Iris pigment epithelial cell (primary cell): ENCODE data around the gene COX5B.

Source experiments
- DNase-seq: peaks from one replicate; pipeline ENCODE4 v3.0.0-alpha.2; 2011; ENCODE audit warnings: low read depth

The COX5B gene

GRCh38 chr2:97654309-97654708 is 8.4 kb downstream of the COX5B start:
- DNase-seq: no peak

DNA sequence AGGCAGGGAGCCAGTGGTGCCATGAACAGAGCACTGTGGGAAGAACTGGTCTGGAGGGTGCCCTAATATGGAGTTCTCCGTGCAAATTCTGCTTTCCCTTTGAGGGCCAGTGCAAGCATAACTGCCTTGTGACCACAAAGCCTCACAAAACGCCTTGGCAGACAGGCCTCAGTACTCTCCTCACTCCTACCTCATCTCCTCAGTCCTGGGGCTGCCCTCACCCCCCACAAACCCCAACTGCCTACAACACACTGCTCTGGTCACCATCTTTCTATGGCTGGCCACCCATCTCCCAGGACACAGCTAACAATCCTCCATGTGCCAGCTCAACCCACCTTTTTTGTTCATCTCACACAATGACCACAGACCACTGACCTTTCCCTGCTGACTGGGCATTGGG is 8.9 kb downstream of the COX5B start:
- DNase-seq: no peak

DNA sequence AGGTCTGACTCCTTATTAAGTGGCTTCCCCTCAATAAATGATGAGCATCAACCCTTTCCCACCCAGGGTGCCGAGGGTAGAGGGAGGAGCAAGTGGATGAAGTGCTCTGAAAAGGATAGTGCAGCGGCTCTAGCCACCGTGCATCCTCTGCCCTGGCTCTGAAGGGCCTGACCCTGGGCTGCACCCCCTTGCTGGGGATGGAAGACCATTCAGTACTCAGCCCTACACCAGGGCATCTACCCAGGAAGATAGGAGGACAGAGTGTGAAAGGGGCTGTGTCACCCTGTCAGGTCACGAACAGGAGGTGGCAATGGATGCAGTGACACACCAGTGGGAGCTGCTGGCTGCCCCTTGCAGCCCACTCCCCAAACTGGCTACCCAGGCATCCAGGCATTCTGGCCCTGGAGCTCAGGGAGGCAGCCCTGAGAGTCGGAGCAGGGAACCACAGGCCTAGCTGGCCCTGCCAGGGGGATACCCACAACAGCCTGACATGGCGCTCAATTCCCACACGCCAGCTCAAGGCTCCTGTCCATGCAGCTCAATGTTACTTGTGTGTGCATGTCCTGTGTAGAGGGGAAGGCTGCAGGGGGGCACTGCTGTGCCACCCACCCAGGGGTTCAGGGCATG is 10.4 kb downstream of the COX5B start:
- DNase-seq: no peak

- no peak for DNase-seq
Observed at GRCh38 chr2:97656905-97657587, 11.2 kb downstream of the COX5B start.

DNA sequence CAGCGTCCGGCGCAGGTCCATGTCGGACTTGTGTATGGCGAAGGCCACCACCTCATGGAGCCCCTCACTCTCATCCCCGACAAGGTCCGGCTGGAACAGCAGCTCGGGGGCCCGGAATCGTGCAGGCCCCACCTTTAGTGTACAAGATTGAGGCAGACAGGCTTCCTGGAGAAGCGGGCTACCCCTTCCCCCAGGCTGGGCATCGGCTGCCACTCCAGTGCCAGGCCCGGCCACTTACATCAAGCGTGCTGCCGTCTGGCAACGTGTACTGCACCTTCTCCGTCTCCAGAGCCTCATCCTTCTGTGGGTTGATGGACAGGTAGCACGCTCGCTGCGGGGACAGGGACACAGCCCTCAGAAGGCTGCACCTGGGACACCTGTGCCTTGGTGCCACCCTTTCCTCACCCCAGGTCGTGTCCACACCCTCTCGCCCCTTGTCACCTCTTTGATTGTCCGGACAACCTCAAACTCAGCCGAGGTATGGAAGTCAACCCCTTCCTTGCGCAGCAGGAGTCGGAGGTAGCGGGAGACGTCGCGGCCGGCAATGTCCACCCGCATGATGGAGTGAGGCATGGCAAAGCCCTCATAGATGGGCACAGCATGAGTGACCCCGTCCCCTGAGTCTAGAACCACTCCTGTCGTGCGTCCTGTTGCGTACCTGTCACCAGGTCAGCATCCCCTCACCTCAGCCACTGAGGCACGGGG is 12.3 kb downstream of the COX5B start:
- no peak for DNase-seq

DNA sequence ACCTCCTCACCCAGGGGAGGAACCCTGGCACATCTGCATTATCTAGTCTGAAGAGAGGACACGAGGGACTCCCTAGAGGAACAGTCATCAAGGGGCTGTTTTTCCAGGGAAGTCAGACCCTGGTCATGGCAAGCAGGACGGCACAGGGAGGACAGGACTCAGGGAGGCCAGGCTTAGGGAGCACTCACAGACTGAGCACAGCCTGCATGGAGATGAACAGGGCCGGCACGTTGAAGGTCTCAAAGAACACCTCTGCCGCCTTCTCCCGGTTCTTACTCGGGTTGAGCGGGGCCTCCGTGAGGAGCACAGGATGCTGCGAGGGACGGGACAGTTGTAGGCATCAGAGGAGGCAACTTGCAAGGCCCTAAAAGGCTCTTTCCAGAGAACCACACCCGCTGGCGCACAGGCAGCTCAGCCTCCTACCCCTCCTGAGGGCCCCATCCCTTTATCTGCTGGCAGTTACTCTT is 12.9 kb downstream of the COX5B start:
- no peak for DNase-seq

- no peak for DNase-seq
Observed at GRCh38 chr2:97659256-97660043, 13.6 kb downstream of the COX5B start.

- DNase-seq: no peak
Observed at GRCh38 chr2:97660044-97660774, 14.3 kb downstream of the COX5B start.

GRCh38 chr2:97660775-97661389 is 15.0 kb downstream of the COX5B start:
- peak; percentile 60 for DNase-seq

DNA sequence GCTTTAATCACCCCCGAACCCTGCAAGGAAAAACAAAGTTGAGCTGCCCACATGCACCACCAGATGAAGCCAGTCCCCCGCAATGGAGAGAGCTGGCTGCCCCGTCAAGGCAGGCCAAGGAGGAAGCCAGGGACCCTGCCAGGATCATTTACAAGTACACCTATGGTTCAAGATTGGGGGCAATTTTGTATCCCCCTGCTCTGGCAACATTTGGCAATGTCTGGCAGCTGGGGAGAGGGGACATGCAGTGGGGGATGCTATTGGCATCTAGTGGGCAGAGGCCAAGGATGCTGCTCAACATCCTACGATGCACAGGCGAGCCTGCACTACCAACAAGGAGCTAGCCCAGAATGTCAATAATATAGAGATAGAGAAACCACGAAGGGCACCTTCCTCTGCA is 16.1 kb downstream of the COX5B start:
- no peak for DNase-seq

GRCh38 chr2:97662386-97662894 is 16.6 kb downstream of the COX5B start:
- no peak for DNase-seq

- peak; percentile 85 for DNase-seq
Observed at GRCh38 chr2:97662895-97663625, 17.2 kb downstream of the COX5B start.

GRCh38 chr2:97663626-97663961 is 17.7 kb downstream of the COX5B start:
- no peak for DNase-seq

- DNase-seq: peak; percentile 99
Observed at GRCh38 chr2:97663962-97664635, 18.2 kb downstream of the COX5B start, which contains the start of gene ACTR1B. Gene ACTR1B (minus strand): TSS chr2:97664044. CDS start chr2:97663890, 154 bp downstream.

DNA sequence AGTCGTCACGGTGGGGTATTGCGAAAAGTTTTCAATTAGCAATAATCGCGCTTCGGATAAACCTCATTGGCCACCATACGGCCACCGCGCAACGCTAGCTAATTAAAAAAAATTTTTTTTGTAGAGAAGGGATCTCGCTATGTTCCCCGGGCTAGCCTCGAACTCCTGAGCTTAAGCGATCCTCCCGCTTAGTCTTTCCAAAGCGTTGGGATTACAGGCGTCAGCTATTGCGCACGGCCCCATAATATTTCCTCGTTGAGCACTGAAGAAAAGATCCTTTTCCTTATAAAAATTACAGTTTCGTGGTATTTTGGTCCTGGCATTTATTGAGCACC is 18.7 kb downstream of the COX5B start:
- DNase-seq: peak; percentile 12

- no peak for DNase-seq
Observed at GRCh38 chr2:97669448-97669847, 23.6 kb downstream of the COX5B start, which contains the start of gene C2orf92. Gene C2orf92 (plus strand): TSS chr2:97669713. CDS start chr2:97669789, 76 bp downstream.

- DNase-seq: no peak
Observed at GRCh38 chr2:97670471-97670870, 24.6 kb downstream of the COX5B start.

- no peak for DNase-seq
Observed at GRCh38 chr2:97671526-97671925, 25.7 kb downstream of the COX5B start.

DNA sequence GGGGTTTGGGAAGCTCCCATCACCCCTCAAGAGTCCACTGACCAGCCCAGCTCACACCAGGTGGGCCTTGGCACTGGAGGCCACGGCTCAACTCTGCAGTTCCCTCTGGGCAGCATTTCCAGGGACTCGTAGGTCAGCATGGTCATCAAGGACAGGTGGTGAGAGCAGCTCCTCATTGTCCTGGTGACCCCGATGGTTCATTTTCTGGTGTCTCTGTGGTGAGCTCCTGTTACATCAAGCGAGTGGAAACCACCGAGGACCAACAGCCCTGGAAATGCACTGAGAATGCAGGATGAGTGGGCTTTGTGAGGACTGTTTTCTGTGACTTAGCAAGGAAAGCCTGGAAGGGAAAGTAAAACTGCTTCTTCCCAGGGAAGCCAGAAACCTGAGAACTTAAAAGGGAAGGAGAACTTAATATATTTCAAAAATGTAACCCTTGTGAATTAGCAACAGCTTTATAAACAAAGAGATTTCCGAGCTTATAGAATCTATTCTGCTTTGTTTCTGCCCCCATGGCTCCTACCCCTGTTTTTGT is 26.8 kb downstream of the COX5B start:
- peak; percentile 42 for DNase-seq
